ENCODE results near the gene AASDH. TPM values are rescaled to one million over a fixed set of nuclear protein-coding genes. Genes with fewer than 3 reads are reported as not detected.

Gene AASDH
- total and polyA plus RNA-seq, 5 experiments from 2014 or later = 19.4 to 31.4 (median 22.0) TPM

DNA sequence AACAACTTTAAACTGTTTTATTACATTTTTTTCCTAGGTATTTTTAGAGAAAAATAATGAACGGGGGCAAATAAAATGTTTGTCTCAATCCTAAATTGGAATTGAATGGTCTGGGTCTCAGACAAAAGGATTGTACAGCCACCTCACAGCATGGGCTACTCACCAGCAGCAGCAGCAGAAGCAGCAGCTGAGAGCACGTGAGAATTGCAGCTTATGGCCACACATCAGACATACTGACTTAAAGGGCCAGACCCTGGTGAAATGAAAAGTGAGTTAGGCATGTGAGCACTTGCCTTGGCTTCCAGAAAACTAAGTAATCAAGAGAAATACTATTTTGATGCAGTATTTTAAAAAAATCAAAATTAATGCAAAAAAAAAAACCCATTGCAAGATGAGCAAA lies 56.6 kb downstream of the AASDH start:
- Mint-ChIP-seq H3K9me3 (peaks cover 0 to 9% (median 3%) of the 10 kb centered on the region in 9 donors), H3K4me1 (no peaks in the 10 kb centered on the region), H3K36me3 (no peaks in the 10 kb centered on the region), H3K4me3 (no peak overlapping the region), H3K27ac (no peak overlapping the region), H3K27me3 (peaks cover 0 to 1% (median 0%) of the 10 kb centered on the region in 5 donors)
- POLR2A ChIA-PET = no interaction called here
- ATAC-seq (no peak), DNase-seq (no peak)

DNA sequence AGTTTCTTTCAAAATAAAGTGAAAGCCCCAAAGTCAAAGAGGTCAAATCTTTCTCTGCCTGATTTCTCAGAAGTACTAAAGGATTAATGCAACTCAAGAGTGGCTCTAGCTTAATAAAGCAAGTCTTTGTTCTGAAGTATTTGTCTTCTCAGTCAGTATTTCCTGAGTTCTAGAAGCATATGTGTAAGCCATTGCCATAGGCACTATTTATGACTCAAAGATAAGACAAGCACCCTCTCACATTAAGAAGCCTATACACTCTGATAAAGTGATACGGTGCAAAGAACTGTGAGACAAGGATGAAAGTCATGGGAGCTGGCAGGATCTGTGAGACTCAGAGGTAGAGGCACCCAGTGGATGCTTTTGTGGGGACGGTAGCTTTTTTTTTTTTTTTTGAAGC lies 60.9 kb downstream of the AASDH start:
- ATAC-seq (no peak), DNase-seq (no peak)
- Mint-ChIP-seq H3K27ac (no peak overlapping the region), H3K27me3 (peaks cover 0 to 1% (median 0%) of the 10 kb centered on the region in 5 donors), H3K4me1 (no peaks in the 10 kb centered on the region), H3K36me3 (no peaks in the 10 kb centered on the region), H3K9me3 (no peaks in the 10 kb centered on the region), H3K4me3 (no peak overlapping the region)
- POLR2A ChIA-PET = no interaction called here

DNA sequence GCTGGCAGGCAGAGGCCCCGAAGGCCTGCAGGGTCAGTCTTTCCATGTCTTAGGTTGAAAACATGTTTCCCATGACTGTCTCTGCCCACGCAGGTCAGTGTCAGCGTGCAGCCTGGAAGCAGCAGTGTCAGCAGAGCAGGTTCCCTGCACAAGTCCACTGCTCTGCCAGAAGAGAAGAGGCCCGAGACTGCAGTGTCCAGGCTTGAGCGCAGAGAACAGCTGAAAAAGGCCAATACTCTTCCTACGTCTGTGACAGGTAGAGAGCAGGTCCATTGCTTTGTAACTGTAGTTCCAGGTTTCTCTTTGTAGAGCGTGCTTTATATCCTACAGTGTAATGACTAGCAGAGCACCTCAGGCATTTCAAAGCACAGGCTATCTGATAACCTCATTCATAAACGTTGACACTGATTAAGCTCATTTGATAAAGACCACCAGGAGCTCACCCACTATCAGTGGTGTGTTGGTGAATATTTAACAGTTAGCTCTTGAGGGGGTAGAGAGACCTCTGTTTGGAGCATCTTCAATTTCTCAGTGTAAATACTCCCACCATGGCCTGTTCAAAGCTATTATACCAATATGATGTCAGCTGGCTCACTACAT lies 63.2 kb downstream of the AASDH start:
- DNase-seq = no peak

DNA sequence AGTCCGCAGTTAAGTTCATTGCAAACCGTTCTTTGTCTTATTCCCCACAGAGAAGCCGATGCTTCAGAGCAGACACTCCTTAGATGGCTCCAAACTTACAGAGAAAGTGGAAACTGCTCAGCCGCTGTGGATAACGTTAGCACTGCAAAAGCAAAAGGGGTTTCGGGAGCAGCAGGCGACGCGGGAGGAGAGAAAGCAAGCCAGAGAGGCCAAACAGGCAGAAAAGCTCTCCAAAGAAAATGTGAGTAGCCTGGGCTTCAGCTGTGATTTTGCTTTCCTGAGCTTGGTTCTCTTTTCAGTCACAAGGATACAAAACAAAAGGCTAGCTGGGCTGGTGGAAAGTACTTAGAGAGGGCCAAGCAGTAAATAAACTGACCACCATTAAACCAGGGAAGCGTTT lies 64.0 kb downstream of the AASDH start:
- H3K4me3 Mint-ChIP-seq = no peak overlapping the region
- H3K27me3 Mint-ChIP-seq = peaks cover 0 to 4% (median 0%) of the 10 kb centered on the region in 5 donors
- peak overlapping the region in 1 of 10 donors; percentile 40 for H3K27ac Mint-ChIP-seq
- no peaks in the 10 kb centered on the region for H3K4me1 Mint-ChIP-seq
- DNase-seq (no peak), ATAC-seq (no peak)
- no peaks in the 10 kb centered on the region for H3K9me3 Mint-ChIP-seq
- H3K36me3 Mint-ChIP-seq = no peaks in the 10 kb centered on the region
- POLR2A ChIA-PET = no interaction called here

More for the DNA sequence above, 63.2 kb downstream of the AASDH start:
- Mint-ChIP-seq H3K4me1 (no peaks in the 10 kb centered on the region), H3K27ac (no peak overlapping the region), H3K4me3 (no peak overlapping the region), H3K36me3 (no peaks in the 10 kb centered on the region), H3K27me3 (peaks cover 0 to 2% (median 0%) of the 10 kb centered on the region in 5 donors), H3K9me3 (no peaks in the 10 kb centered on the region)
- ATAC-seq = no peak
- POLR2A ChIA-PET = no interaction called here

DNA sequence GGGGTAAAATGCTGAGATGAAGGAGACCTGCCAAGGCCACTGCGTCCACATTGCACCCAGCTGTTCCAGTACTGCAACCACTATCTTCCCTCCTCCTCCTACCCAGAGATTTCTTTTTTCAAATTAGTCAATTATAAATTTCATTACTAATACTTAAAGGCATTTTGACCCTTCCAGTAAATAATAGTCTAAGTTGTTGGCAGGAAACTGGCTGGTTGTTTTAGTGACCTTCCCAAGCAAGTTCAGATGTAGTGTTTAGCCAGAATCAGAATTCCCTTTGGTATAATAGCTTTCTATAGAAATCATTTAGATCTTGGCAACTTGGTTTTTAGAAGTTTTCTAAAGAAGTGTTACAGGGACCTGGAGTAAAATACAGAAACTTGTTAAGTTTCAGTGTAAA lies 66.0 kb downstream of the AASDH start:
- Mint-ChIP-seq H3K9me3 (no peaks in the 10 kb centered on the region), H3K27me3 (peaks cover 0 to 5% (median 0%) of the 10 kb centered on the region in 5 donors), H3K36me3 (no peaks in the 10 kb centered on the region), H3K27ac (no peak overlapping the region), H3K4me3 (no peak overlapping the region), H3K4me1 (no peaks in the 10 kb centered on the region)
- ATAC-seq = no peak
- DNase-seq = no peak
- POLR2A ChIA-PET = no interaction called here

DNA sequence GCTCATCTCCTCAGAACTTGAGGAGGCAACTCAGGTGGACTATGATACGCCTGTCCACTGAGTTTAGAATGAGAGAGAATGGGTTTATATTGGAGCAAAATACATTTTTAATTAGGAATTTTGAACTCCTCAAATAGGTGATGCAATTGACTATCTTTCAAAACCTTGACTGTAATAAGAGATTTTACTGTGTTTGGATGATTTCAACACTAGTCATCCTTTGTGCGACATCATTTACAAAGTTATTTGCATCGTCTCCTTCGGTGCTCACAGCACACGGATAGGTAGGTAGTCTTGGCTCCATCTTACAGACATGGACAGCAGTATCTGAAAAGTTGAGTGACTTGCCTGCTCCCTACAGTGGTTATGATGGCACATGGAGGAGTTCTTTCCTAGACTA lies 67.0 kb downstream of the AASDH start:
- DNase-seq (no peak), ATAC-seq (no peak)
- peaks cover 0 to 5% (median 0%) of the 10 kb centered on the region in 5 donors for H3K27me3 Mint-ChIP-seq
- POLR2A ChIA-PET = no interaction called here
- H3K4me3 Mint-ChIP-seq = no peak overlapping the region
- no peak overlapping the region for H3K27ac Mint-ChIP-seq
- H3K36me3 Mint-ChIP-seq = no peaks in the 10 kb centered on the region
- H3K9me3 Mint-ChIP-seq = no peaks in the 10 kb centered on the region
- no peaks in the 10 kb centered on the region for H3K4me1 Mint-ChIP-seq

DNA sequence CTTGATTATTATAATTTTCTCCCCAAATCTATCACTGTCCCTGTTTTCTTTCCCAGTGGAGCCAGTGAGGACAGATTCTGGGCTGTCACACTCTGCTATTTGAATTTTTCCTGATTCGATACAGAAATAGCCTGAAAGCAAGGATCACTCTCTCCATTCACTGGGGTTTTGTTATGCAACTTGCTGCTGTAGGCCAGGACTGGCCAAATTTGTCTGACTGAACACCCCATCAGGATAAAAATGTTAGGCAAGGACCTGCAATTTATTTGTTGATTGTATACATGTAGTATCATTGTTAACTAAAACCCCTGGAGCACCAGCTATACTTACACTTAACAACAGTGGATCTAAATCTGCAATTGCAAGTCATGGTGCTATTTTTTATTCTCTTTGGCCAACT lies 68.7 kb downstream of the AASDH start:
- no peak for ATAC-seq
- Mint-ChIP-seq H3K27me3 (peaks cover 0 to 5% (median 0%) of the 10 kb centered on the region in 5 donors), H3K4me1 (no peaks in the 10 kb centered on the region), H3K36me3 (no peaks in the 10 kb centered on the region), H3K27ac (no peak overlapping the region), H3K9me3 (peaks cover 0 to 2% (median 0%) of the 10 kb centered on the region in 9 donors), H3K4me3 (no peak overlapping the region)
- POLR2A ChIA-PET = no interaction called here
- DNase-seq = no peak

DNA sequence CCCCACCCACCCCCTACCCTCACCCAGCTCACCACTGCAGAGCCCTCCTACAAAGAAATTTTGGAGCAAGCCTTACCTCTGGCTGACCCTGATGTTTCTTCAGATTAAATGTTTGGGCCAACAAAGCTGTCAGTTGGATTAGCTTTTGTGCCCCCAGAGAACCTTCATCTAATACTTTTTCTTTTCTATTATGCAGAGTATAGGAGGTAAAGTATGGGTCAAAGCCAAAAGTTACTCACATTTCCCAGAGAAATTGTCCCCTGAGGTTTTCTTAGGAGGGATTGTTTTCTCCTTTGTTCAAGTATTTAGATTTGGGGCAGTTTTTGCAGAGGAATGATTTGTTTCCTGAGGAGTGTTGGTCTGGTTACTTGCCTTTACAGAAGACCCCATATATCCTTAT lies 69.5 kb downstream of the AASDH start:
- H3K27me3 Mint-ChIP-seq = peaks cover 0 to 5% (median 0%) of the 10 kb centered on the region in 5 donors
- DNase-seq (no peak), ATAC-seq (no peak)
- H3K36me3 Mint-ChIP-seq = no peaks in the 10 kb centered on the region
- H3K4me1 Mint-ChIP-seq = no peaks in the 10 kb centered on the region
- POLR2A ChIA-PET = no interaction called here
- H3K9me3 Mint-ChIP-seq = peaks cover 0 to 2% (median 0%) of the 10 kb centered on the region in 9 donors
- no peak overlapping the region for H3K4me3 Mint-ChIP-seq
- no peak overlapping the region for H3K27ac Mint-ChIP-seq

DNA sequence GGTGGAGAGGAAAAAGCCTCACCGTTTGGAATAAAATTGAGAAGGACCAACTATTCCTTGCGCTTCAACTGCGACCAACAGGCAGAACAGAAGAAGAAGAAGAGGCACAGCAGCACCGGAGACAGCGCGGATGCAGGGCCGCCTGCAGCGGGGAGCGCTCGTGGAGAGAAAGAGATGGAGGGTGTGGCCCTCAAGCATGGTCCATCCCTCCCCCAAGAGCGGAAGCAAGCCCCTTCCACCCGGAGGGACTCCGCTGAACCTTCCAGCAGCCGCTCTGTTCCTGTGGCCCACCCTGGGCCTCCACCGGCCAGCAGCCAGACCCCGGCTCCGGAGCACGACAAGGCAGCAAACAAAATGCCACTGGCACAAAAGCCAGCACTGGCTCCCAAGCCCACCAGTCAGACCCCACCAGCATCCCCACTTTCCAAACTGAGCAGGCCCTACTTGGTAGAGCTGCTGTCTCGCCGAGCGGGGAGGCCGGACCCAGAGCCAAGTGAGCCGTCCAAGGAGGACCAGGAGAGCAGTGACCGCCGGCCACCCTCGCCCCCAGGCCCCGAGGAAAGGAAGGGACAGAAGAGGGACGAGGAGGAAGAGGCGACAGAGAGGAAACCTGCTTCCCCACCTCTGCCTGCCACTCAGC lies 71.2 kb downstream of the AASDH start:
- Mint-ChIP-seq H3K4me1 (no peaks in the 10 kb centered on the region), H3K27ac (no peak overlapping the region), H3K9me3 (peaks cover 0 to 2% (median 0%) of the 10 kb centered on the region in 9 donors), H3K36me3 (no peaks in the 10 kb centered on the region), H3K4me3 (no peak overlapping the region), H3K27me3 (peaks cover 0 to 5% (median 0%) of the 10 kb centered on the region in 5 donors)
- DNase-seq (no peak), ATAC-seq (no peak)
- POLR2A ChIA-PET = no interaction called here

DNA sequence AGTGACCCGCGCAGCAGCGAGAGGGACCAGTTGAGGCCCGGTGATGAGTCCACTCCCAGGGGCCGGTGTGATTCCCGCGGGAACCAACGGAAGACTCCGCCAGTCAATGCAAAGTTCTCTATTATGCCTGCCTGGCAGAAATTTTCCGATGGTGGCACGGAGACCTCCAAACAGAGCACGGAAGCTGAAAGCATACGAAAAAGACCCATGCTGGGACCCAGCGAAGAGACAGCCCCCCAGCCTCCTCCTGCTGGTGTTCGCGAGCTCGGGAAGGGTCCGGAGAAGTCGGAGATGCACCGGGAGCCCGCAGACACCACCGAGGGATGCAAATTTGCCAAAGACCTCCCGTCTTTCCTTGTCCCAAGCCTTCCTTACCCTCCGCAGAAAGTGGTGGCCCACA lies 71.7 kb downstream of the AASDH start:
- Mint-ChIP-seq H3K36me3 (no peaks in the 10 kb centered on the region), H3K4me1 (no peaks in the 10 kb centered on the region), H3K27ac (no peak overlapping the region), H3K4me3 (no peak overlapping the region), H3K9me3 (peaks cover 0 to 2% (median 0%) of the 10 kb centered on the region in 9 donors), H3K27me3 (peaks cover 0 to 5% (median 0%) of the 10 kb centered on the region in 5 donors)
- ATAC-seq (no peak), DNase-seq (no peak)
- POLR2A ChIA-PET = no interaction called here

DNA sequence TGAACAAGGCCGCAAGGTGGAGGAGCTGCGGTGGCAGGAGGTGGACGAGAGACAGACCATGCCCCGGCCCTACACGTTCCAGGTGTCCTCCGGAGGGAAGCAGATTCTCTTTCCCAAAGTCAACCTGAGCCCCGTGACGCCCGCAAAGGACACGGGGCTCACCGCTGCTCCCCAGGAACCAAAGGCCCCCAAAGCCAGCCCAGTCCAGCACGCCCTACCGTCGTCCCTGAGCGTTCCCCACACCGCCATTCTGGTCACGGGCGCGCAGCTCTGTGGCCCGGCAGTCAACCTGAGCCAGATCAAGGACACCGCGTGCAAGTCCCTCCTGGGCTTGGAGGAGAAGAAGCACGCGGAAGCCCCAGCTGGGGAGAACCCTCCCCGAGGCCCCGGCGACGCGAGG lies 72.2 kb downstream of the AASDH start:
- Mint-ChIP-seq H3K4me3 (no peak overlapping the region), H3K27ac (no peak overlapping the region), H3K27me3 (peaks cover 0 to 5% (median 0%) of the 10 kb centered on the region in 5 donors), H3K36me3 (no peaks in the 10 kb centered on the region), H3K4me1 (no peaks in the 10 kb centered on the region), H3K9me3 (peaks cover 0 to 2% (median 0%) of the 10 kb centered on the region in 9 donors)
- POLR2A ChIA-PET = no interaction called here
- DNase-seq (no peak), ATAC-seq (no peak)

DNA sequence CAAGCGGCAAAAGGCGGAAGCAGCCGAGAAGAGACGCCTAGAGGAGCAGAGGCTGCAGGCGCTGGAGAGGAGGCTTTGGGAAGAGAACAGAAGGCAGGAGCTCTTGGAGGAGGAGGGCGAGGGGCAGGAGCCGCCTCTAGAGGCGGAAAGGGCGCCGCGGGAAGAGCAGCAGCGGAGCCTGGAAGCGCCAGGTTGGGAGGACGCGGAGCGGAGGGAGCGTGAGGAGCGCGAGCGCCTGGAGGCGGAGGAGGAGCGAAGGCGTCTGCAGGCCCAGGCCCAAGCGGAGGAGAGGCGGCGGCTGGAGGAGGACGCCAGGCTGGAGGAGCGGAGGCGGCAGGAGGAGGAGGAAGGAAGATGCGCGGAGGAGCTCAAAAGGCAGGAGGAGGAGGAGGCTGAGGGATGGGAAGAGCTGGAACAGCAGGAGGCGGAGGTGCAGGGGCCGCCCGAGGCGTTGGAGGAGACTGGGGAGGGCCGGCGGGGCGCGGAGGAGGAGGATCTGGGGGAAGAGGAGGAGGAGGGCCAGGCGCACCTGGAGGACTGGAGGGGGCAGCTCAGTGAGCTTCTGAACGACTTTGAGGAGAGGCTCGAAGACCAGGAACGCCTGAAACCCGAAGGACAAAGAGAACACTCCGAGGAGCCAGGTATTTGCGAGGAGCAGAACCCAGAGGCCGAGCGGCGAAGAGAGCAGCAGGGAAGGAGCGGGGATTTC lies 72.9 kb downstream of the AASDH start:
- no peaks in the 10 kb centered on the region for H3K4me1 Mint-ChIP-seq
- POLR2A ChIA-PET = no interaction called here

DNA sequence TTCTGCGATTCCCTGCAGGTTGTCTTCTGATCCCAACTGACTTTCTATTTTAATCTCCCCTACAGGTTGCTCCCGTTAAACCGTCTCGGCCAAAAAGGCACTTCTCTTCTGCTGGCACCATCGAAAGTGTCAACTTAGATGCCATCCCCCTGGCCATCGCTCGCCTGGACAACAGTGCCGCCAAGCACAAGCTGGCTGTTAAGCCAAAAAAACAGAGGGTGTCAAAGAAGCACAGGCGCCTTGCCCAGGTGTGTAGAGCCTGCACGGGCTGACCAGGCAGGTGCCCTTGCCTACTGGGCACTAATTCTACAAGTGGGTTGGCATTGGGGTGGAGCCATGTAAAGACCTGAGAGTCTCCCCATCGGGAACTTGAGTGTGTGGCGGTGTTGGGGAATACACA lies 74.2 kb downstream of the AASDH start:
- H3K4me1 Mint-ChIP-seq = peaks cover 0 to 2% (median 0%) of the 10 kb centered on the region in 4 donors
- no peak overlapping the region for H3K27ac Mint-ChIP-seq
- ATAC-seq (no peak), DNase-seq (no peak)
- peaks cover 0 to 2% (median 0%) of the 10 kb centered on the region in 9 donors for H3K9me3 Mint-ChIP-seq
- H3K36me3 Mint-ChIP-seq = no peaks in the 10 kb centered on the region
- peaks cover 0 to 3% (median 0%) of the 10 kb centered on the region in 5 donors for H3K27me3 Mint-ChIP-seq
- no peak overlapping the region for H3K4me3 Mint-ChIP-seq
- POLR2A ChIA-PET = no interaction called here

More for the DNA sequence above, 72.9 kb downstream of the AASDH start:
- Mint-ChIP-seq H3K27ac (no peak overlapping the region), H3K4me3 (no peak overlapping the region), H3K36me3 (no peaks in the 10 kb centered on the region), H3K27me3 (peaks cover 0 to 3% (median 0%) of the 10 kb centered on the region in 5 donors), H3K9me3 (peaks cover 0 to 2% (median 0%) of the 10 kb centered on the region in 9 donors)
- DNase-seq (no peak), ATAC-seq (no peak)
